AG09319 (cell line): ENCODE data around the gene BPIFB3.
"Not testable (repeated sequence)": the region's sequence is repeated elsewhere in the genome, so short reads cannot be mapped to it uniquely, and the experiment has no call there.

Source experiments
- DNase-seq: peaks from one replicate; pipeline ENCODE4 v3.0.0-alpha.2; 2010; ENCODE audit warnings: low read depth; ENCODE audit errors: extremely low read depth
- TF ChIP-seq, protein P1 (sequence below): IDR thresholded peaks from 2 replicates; pipeline ENCODE4 v1.5.1; 2011; ENCODE audit warnings: low read depth, mild to moderate bottlenecking, inconsistent platforms, low read length, moderate library complexity

Gene BPIFB3

DNA sequence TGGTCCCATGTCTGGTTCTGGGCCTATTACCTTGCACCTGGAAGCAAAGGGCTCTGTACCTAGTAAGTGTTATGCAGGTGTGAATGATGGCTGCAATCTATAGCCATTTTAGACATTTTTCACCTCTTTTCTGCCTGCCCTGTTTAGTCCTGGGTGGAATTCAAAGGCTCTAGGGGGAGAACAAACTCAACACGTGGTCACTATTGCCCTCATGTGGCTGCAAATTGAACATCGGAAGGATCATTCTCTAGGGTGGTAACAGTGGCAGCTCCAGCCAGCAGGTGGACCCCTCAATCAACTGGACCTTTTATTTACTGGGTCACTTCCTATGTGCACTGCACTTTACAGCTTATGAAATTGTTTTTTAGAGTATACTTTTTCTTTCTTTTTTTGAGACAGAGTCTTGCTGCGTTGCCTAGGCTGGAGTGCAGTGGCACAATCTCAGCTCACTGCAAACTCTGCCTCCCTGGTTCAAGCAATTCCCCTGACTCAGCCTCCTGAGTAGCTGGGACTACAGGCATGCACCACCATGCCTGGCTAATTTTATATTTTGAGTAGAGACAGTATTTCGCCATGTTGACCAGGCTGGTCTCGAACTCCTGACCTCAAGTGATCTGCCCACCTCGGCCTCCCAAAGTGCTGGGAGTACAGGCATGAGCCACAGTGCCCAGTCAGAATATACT is 42.3 kb downstream of the BPIFB3 start:
- not testable (repeated sequence) for DNase-seq
- TF ChIP-seq, protein P1, sequence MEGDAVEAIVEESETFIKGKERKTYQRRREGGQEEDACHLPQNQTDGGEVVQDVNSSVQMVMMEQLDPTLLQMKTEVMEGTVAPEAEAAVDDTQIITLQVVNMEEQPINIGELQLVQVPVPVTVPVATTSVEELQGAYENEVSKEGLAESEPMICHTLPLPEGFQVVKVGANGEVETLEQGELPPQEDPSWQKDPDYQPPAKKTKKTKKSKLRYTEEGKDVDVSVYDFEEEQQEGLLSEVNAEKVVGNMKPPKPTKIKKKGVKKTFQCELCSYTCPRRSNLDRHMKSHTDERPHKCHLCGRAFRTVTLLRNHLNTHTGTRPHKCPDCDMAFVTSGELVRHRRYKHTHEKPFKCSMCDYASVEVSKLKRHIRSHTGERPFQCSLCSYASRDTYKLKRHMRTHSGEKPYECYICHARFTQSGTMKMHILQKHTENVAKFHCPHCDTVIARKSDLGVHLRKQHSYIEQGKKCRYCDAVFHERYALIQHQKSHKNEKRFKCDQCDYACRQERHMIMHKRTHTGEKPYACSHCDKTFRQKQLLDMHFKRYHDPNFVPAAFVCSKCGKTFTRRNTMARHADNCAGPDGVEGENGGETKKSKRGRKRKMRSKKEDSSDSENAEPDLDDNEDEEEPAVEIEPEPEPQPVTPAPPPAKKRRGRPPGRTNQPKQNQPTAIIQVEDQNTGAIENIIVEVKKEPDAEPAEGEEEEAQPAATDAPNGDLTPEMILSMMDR: peak; percentile 48

DNA sequence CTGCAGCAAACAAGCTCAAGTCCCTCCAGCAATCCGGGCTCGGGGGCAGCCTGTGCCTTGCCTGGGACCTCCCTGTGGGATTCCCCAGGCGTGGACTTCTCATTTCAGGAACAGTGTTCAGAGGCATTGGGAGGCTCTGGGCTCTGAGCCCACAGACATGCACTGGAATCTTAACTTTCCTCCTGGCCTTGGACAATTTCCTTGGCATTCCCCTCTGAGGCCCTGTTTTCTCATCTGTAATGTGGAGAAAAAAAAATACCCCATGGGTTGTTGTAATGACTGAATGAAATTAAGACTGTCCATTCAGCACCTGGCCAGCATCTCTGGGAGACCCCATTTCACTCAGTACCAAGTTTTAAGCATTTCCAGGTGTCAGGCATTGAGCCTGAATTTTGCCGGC is 43.3 kb downstream of the BPIFB3 start:
- no peak for DNase-seq
- TF ChIP-seq, protein P1: no peak

DNA sequence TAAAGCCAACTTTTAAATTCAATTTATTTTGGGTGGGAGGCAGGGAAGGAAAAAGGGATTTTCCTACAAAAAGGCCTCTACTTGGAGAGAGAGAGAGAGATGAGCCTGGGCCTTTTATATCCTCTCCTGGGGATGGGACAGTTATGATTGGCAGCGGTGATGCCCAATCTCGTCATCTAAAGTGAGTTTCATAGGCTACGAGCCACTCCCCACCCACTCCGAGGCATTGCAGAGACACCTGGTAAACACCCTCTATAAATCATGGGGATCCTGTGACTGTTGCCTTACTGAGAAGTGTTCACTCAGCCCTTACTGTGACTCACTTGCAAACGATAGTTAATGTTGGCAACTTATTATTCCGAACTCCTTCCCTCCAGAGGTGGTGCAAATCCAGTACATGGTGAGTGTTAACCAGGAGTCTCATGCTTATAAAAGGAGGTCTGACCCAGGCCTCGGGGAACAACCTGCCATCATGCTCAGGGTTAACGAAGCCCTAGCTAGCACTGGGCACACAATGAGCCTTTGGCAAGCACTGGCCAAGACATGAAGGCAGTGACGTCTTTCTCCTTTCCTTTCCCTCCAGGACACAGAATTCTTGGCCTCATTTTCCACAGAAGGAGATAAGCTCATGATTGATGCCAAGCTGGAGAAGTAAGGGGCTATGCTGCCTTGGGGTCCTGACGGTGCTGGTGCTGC is 46.3 kb downstream of the BPIFB3 start:
- TF ChIP-seq, protein P1: no peak
- DNase-seq: no peak

DNA sequence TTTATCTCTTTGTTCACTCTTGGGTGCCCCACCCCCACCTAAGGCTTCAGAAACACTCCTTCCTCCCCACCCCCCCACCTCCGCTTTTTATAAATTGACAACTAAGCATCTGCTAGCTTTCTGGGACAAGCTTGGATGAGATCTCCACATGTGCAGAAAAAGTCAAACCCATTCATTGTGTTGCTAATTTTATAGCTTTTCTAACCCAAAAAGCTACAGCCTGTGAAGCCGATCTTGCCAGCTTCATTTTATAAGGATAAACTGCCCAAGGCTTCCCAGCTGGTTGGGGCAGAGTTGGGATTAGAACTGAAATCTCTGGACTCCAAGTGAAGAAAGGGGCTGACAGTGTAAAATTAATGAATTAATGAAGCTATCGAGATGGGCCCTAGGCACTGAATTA is 49.9 kb downstream of the BPIFB3 start:
- TF ChIP-seq, protein P1: no peak
- DNase-seq: no peak

DNA sequence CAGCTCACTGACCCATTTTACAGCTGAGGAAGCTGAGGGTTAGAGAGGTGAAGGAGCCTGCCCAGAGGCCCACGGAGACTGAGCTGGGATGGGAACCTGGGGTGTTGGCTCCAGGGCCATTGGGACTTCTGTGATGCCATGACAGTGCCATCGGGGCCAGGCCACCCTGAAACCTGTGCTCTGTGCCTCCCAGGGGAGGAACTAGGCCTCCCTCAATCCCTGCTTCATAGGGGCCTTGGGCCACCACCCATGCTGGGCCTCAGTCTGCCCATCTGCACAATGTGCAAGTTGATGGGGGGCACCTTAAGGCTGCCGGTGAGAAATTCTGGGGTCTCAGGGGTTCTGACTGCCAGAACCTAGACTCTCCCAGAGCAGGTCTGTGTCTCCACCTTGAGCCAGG is 50.6 kb downstream of the BPIFB3 start:
- TF ChIP-seq, protein P1: no peak
- DNase-seq: no peak

DNA sequence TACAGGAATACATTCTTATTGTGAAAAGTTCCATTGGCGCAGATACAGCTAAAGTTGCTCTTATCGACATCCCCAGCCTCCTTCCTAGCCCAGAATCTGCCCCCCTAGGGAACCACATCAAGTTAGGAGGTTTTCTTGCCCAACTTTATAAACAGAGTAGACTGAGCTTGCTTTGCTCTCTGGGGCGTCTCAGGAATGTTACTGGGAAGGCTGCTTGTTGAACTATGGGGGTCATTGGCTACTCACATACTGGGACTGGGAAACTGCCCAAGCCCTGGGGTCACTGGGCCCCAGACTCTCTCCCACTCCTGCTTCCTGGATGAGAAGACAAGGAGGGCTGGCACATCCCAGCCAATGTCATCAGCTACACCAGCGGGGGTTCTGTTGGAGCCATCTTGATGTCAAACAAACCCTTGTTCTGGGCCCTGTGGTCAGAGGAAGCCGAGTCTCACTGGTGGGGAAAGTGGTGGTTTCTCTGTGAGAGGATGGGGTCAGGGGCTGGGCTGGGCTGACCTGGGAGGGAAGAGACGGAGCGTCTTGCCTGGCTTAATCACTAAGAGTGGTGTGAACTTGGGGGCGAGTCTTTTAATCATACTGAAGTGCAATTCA is 51.7 kb downstream of the BPIFB3 start:
- DNase-seq: no peak
- TF ChIP-seq, protein P1: no peak

DNA sequence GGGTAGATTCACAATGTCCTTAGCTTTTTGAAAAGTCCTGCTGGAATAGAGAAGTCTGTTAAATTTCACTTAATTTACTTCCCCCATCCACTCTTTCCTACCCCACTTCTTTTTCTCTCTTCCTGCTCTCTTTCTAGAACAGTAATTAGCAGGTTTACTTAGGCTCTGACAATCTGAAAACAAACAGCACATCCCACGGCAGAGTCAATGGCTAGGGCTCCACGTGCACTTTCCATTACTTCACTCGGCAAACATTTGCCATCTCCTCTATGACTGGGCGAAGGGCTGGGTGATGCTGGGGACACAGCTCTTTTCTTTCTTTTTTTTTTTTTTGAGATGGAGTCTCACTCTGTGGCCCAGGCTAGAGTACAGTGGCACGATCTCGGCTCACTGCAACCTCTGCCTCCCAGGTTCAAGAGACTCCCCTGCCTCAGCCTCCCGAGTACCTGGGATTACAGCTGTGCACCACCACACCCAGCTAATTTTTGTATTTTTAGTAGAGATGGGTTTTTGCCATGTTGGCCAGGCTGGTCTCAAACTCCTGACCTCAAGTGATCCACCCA is 52.4 kb downstream of the BPIFB3 start:
- not testable (repeated sequence) for DNase-seq
